ENCODE measurements around the gene CAPRIN1.

DNA sequence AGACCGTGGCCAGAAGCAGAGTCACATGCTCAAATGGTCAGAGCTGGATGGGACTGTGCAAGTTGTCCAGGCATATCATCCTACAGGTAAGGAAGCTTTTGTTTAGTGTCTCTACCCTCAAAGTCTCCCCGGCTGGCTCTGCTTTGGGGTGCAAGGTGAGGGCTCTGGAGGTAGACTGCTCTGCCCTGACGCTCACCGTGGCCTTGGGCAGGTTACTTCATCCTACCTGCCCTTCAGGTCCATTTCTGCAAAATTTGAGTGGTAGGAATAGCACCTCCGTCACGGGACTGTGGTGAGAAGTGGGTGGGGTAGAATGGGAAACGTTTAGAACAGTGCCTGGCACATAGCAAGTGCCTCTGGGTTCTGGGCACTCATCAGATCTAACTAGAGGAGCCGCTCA lies 96.0 kb downstream of the CAPRIN1 start:
- no peak for TF ChIP-seq POLR2A (IDR thresholded peaks at IDR 0.05; ENCODE audit: low read length)
- TF ChIP-seq GATA1 (IDR thresholded peaks at IDR 0.05; ENCODE audit: low read depth, low read length) = no peak

All from erythroblast (primary cell).